A673 (cell line): Measurements from ENCODE around the gene TMEM179B.

Experiments used
- CTCF ChIP-seq: fragments of 300-800, 200-600 bp; sonication (generic); conservative IDR thresholded peaks from 2 replicates; pipeline ENCODE4 v1.5.1; 2017; ENCODE audit warnings: low read depth, mild to moderate bottlenecking, antibody characterized with exemption, low read length, moderate library complexity, mixed read lengths
- EZH2 ChIP-seq: fragments of 200-600 bp; sonication (generic); IDR thresholded peaks from 2 replicates; pipeline ENCODE4 v1.6.1; 2017; ENCODE audit warnings: borderline replicate concordance, low read depth, mild to moderate bottlenecking, mixed read lengths, antibody characterized with exemption, low read length; ENCODE audit not compliant: poor library complexity, severe bottlenecking

- TF ChIP-seq CTCF, result no peak
- TF ChIP-seq EZH2, result no peak
Observed at GRCh38 chr11:62799486-62799885, 12.3 kb downstream of the TMEM179B start.
